Measurements from ENCODE around the gene TCOF1.

- TF ChIP-seq POLR2A (IDR thresholded peaks at IDR 0.05) (no peak), CTCF (IDR thresholded peaks at IDR 0.05) (no peak)
These were observed 71.9 kb downstream of the TCOF1 start for GRCh38 chr5:150429410-150429873.
